Esophagus muscularis mucosa (tissue), 3 donors: ENCODE measurements around the gene HES4.

Experiments used
- POLR2A ChIP-seq: fragments of 450-650 bp; IDR thresholded peaks from one replicate; pipeline ENCODE4 v1.6.1; 2017; ENCODE audit warnings: antibody characterized with exemption, moderate library complexity, mild to moderate bottlenecking, low read depth
- POLR2AphosphoS5 ChIP-seq, 2 donors: sonication (generic); formaldehyde crosslinking; IDR thresholded peaks; one replicate each; pipeline ENCODE4 v1.6.1; 2017; ENCODE audit warnings: antibody characterized with exemption in 2 of 2
- TF ChIP-seq, protein P1 (sequence below), 3 experiments: fragments of 200-600 bp in 2 of 3; fragments of 450-650 bp in 1 of 3; sonication (generic) in 2 of 3; IDR thresholded peaks; one replicate each; pipeline ENCODE4 v1.5.1; 2017 to 2019; ENCODE audit warnings: antibody characterized with exemption in 3 of 3, mild to moderate bottlenecking in 2 of 3, moderate library complexity in 1 of 3

GRCh38 chr1:1046767-1047166, 46.9 kb upstream of the HES4 start:
- TF ChIP-seq, protein P1, sequence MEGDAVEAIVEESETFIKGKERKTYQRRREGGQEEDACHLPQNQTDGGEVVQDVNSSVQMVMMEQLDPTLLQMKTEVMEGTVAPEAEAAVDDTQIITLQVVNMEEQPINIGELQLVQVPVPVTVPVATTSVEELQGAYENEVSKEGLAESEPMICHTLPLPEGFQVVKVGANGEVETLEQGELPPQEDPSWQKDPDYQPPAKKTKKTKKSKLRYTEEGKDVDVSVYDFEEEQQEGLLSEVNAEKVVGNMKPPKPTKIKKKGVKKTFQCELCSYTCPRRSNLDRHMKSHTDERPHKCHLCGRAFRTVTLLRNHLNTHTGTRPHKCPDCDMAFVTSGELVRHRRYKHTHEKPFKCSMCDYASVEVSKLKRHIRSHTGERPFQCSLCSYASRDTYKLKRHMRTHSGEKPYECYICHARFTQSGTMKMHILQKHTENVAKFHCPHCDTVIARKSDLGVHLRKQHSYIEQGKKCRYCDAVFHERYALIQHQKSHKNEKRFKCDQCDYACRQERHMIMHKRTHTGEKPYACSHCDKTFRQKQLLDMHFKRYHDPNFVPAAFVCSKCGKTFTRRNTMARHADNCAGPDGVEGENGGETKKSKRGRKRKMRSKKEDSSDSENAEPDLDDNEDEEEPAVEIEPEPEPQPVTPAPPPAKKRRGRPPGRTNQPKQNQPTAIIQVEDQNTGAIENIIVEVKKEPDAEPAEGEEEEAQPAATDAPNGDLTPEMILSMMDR (IDR thresholded peaks at IDR 0.05): no peak
- TF ChIP-seq POLR2AphosphoS5 (IDR thresholded peaks at IDR 0.05) (no peak), POLR2A (no peak)
